ENCODE data around the gene TRIM29. TPM values are rescaled to one million over a fixed set of nuclear protein-coding genes. Genes with fewer than 3 reads are reported as not detected.

TRIM29 gene
- total and polyA plus RNA-seq, 4 donors: 4.4 to 26.6 (median 16.9) TPM

GRCh38 chr11:120109531-120109930, 28.4 kb downstream of the TRIM29 start:
- Histone ChIP-seq H3K27me3 (ENCODE audit: control insufficient read depth in 3 of 3, insufficient read depth in 3 of 3, low read length in 2 of 3) (peaks cover 0 to 7% (median 4%) of the 10 kb centered on the region in 3 donors), H3K27ac (ENCODE audit: low read depth in 1 of 2, low read length in 1 of 2) (no peak overlapping the region), H3K9ac (ENCODE audit: insufficient read depth in 1 of 2, low read length in 2 of 2) (no peak overlapping the region), H3K4me3 (no peak overlapping the region), H3K36me3 (ENCODE audit: control insufficient read depth in 4 of 4, insufficient read depth in 4 of 4, low read length in 4 of 4) (no peaks in the 10 kb centered on the region), H3K4me1 (ENCODE audit: control insufficient read depth in 5 of 5, insufficient read depth in 5 of 5, low read length in 5 of 5) (no peaks in the 10 kb centered on the region), H3K9me3 (ENCODE audit: control insufficient read depth in 4 of 4, insufficient read depth in 3 of 4, low read length in 3 of 4) (peaks cover 0 to 2% (median 0%) of the 10 kb centered on the region in 4 donors)
- DNase-seq: no peak
- no peak for ATAC-seq (ENCODE audit: insufficient read depth, low FRiP score)
- TF ChIP-seq CTCF (IDR thresholded peaks at IDR 0.05; ENCODE audit: control extremely low read depth, extremely low read depth): no peak
- WGBS, 2 donors: 78 to 83% methylated on average over 5 of the region's 5 CpGs

- ATAC-seq (ENCODE audit: insufficient read depth, low FRiP score) (no peak), DNase-seq (no peak)
- peaks cover 0 to 8% (median 4%) of the 10 kb centered on the region in 3 donors for H3K27me3 ChIP-seq (ENCODE audit: control insufficient read depth in 3 of 3, insufficient read depth in 3 of 3, low read length in 2 of 3)
- H3K9me3 ChIP-seq (ENCODE audit: control insufficient read depth in 4 of 4, insufficient read depth in 3 of 4, low read length in 3 of 4): peaks cover 0 to 2% (median 0%) of the 10 kb centered on the region in 4 donors
- TF ChIP-seq CTCF (IDR thresholded peaks at IDR 0.05; ENCODE audit: control extremely low read depth, extremely low read depth): no peak
- H3K36me3 ChIP-seq (ENCODE audit: control insufficient read depth in 4 of 4, insufficient read depth in 4 of 4, low read length in 4 of 4): no peaks in the 10 kb centered on the region
- no peak overlapping the region for H3K4me3 ChIP-seq
- 48 to 60% methylated on average over 6 of the region's 6 CpGs for WGBS, 2 donors
- H3K4me1 ChIP-seq (ENCODE audit: control insufficient read depth in 5 of 5, insufficient read depth in 5 of 5, low read length in 5 of 5): no peaks in the 10 kb centered on the region
- H3K9ac ChIP-seq (ENCODE audit: insufficient read depth in 1 of 2, low read length in 2 of 2): no peak overlapping the region
- H3K27ac ChIP-seq (ENCODE audit: low read depth in 1 of 2, low read length in 1 of 2): no peak overlapping the region
These were observed 29.1 kb downstream of the TRIM29 start for GRCh38 chr11:120108785-120109168.

- H3K4me1 ChIP-seq (ENCODE audit: control insufficient read depth in 5 of 5, insufficient read depth in 5 of 5, low read length in 5 of 5): no peaks in the 10 kb centered on the region
- H3K9me3 ChIP-seq (ENCODE audit: control insufficient read depth in 4 of 4, insufficient read depth in 3 of 4, low read length in 3 of 4): peaks cover 0 to 2% (median 0%) of the 10 kb centered on the region in 4 donors
- no peaks in the 10 kb centered on the region for H3K36me3 ChIP-seq (ENCODE audit: control insufficient read depth in 4 of 4, insufficient read depth in 4 of 4, low read length in 4 of 4)
- peaks cover 0 to 8% (median 4%) of the 10 kb centered on the region in 3 donors for H3K27me3 ChIP-seq (ENCODE audit: control insufficient read depth in 3 of 3, insufficient read depth in 3 of 3, low read length in 2 of 3)
- WGBS, 2 donors: 1 to 4% methylated on average over 5 to 6 of the region's 6 CpGs
- DNase-seq (peak; percentile 62 to 76 (median 66)), ATAC-seq (ENCODE audit: insufficient read depth, low FRiP score) (no peak)
- TF ChIP-seq CTCF (IDR thresholded peaks at IDR 0.05; ENCODE audit: control extremely low read depth, extremely low read depth): peak; percentile 92
- no peak overlapping the region for H3K9ac ChIP-seq (ENCODE audit: insufficient read depth in 1 of 2, low read length in 2 of 2)
- H3K27ac ChIP-seq (ENCODE audit: low read depth in 1 of 2, low read length in 1 of 2): no peak overlapping the region
- H3K4me3 ChIP-seq: no peak overlapping the region
These were observed 29.6 kb downstream of the TRIM29 start for GRCh38 chr11:120108154-120108784.

DNA sequence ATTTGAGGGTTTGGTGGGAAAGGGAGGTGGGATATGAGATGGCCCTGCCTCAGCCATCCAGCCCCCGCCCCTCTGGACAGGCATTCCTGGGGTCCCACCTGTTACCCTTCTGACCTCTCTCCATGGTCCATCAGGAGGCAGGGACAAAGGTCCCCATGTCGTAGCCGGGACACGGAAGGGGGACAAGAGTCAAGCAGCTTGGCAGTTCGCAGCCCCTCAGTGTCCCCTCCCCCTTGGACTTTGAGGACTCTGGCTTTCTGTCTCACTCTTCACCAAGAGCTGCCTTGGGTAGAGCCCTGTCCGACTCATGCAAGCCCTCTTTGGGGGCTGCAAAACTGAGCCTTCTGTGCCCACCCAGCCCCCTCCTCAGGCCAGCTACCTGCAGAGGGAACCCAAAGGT, 30.2 kb downstream of the TRIM29 start:
- Histone ChIP-seq H3K36me3 (ENCODE audit: control insufficient read depth in 4 of 4, insufficient read depth in 4 of 4, low read length in 4 of 4) (no peaks in the 10 kb centered on the region), H3K4me1 (ENCODE audit: control insufficient read depth in 5 of 5, insufficient read depth in 5 of 5, low read length in 5 of 5) (no peaks in the 10 kb centered on the region), H3K9ac (ENCODE audit: insufficient read depth in 1 of 2, low read length in 2 of 2) (no peak overlapping the region), H3K4me3 (no peak overlapping the region), H3K27ac (ENCODE audit: low read depth in 1 of 2, low read length in 1 of 2) (no peak overlapping the region), H3K9me3 (ENCODE audit: control insufficient read depth in 4 of 4, insufficient read depth in 3 of 4, low read length in 3 of 4) (peaks cover 0 to 2% (median 0%) of the 10 kb centered on the region in 4 donors), H3K27me3 (ENCODE audit: control insufficient read depth in 3 of 3, insufficient read depth in 3 of 3, low read length in 2 of 3) (peaks cover 0 to 7% (median 4%) of the 10 kb centered on the region in 3 donors)
- no peak for TF ChIP-seq CTCF (IDR thresholded peaks at IDR 0.05; ENCODE audit: control extremely low read depth, extremely low read depth)
- ATAC-seq (ENCODE audit: insufficient read depth, low FRiP score): no peak
- DNase-seq: no peak
- WGBS, 2 donors: 75 to 88% methylated on average over 6 of the region's 6 CpGs
